ENCODE data around the gene PTCH2.

DNA sequence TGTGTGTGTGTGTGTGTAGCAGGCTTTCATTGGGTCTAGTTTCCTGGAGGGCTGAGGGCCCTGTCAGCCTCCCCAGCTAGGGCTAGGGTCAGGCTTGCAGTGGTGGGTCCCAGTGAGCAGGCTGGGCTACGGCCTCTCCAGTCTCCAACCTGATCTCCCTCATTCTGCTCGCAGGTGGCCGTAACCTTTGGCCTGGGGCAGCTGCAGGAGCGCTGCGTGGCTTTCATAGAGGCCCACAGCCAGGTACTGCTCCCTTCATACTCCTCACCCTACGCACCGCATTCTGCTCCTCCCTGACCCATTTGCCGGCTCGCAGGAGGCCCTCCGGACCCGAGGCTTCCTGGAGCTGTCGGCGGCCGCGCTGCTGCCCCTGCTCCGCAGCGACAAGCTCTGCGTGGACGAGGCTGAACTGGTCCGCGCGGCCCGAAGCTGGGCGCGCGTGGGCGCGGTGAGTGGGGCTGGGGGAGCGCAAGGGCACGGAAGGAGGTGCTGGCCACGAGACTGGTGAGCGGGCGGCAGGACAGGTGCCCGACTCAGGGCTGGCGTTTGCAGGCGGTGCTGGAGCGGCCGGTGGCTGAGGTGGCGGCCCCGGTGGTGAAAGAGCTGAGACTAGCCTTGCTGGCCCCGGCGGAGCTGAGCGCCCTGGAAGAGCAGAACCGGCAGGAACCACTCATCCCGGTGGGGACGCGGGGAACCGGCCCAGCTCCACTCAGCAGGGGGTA lies 30.1 kb downstream of the PTCH2 start:
- TF ChIP-seq, protein P1, sequence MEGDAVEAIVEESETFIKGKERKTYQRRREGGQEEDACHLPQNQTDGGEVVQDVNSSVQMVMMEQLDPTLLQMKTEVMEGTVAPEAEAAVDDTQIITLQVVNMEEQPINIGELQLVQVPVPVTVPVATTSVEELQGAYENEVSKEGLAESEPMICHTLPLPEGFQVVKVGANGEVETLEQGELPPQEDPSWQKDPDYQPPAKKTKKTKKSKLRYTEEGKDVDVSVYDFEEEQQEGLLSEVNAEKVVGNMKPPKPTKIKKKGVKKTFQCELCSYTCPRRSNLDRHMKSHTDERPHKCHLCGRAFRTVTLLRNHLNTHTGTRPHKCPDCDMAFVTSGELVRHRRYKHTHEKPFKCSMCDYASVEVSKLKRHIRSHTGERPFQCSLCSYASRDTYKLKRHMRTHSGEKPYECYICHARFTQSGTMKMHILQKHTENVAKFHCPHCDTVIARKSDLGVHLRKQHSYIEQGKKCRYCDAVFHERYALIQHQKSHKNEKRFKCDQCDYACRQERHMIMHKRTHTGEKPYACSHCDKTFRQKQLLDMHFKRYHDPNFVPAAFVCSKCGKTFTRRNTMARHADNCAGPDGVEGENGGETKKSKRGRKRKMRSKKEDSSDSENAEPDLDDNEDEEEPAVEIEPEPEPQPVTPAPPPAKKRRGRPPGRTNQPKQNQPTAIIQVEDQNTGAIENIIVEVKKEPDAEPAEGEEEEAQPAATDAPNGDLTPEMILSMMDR (IDR thresholded peaks at IDR 0.05) = no peak
- no peak for TF ChIP-seq EZH2 (IDR thresholded peaks at IDR 0.05; ENCODE audit: borderline replicate concordance, insufficient read depth, low read depth, low read length, poor library complexity, severe bottlenecking)
